Measurements from ENCODE around the gene RPL3.

The RPL3 gene

GRCh38 chr22:39355080-39355479, 35.7 kb upstream of the RPL3 start:
- Histone ChIP-seq H3K9ac (ENCODE audit: low read length) (no peak overlapping the region), H2AFZ (ENCODE audit: low read length) (no peak overlapping the region), H3K4me1 (ENCODE audit: insufficient read depth, low read length, severe bottlenecking) (no peaks in the 10 kb centered on the region), H3K36me3 (ENCODE audit: insufficient read depth, low read length) (no peaks in the 10 kb centered on the region), H3K4me2 (ENCODE audit: low read length) (no peak overlapping the region), H4K20me1 (ENCODE audit: insufficient read depth, low read length) (no peaks in the 10 kb centered on the region), H3K9me3 (ENCODE audit: low read length) (no peaks in the 10 kb centered on the region), H3K4me3 (ENCODE audit: low read depth, low read length, poor library complexity, severe bottlenecking) (no peak overlapping the region), H3K79me2 (ENCODE audit: insufficient read depth, low read length) (no peaks in the 10 kb centered on the region), H3F3A (ENCODE audit: insufficient read depth, low read length) (no peaks in the 10 kb centered on the region), H3K9me2 (ENCODE audit: low read depth, low read length) (no peaks in the 10 kb centered on the region), H3K27ac (ENCODE audit: low read depth, low read length, poor library complexity, severe bottlenecking) (no peak overlapping the region), H3K27me3 (ENCODE audit: insufficient read depth, low read length) (peaks cover 13% of the 10 kb centered on the region; the same call in 1 of the 2 replicates)
- TF ChIP-seq, protein P1, sequence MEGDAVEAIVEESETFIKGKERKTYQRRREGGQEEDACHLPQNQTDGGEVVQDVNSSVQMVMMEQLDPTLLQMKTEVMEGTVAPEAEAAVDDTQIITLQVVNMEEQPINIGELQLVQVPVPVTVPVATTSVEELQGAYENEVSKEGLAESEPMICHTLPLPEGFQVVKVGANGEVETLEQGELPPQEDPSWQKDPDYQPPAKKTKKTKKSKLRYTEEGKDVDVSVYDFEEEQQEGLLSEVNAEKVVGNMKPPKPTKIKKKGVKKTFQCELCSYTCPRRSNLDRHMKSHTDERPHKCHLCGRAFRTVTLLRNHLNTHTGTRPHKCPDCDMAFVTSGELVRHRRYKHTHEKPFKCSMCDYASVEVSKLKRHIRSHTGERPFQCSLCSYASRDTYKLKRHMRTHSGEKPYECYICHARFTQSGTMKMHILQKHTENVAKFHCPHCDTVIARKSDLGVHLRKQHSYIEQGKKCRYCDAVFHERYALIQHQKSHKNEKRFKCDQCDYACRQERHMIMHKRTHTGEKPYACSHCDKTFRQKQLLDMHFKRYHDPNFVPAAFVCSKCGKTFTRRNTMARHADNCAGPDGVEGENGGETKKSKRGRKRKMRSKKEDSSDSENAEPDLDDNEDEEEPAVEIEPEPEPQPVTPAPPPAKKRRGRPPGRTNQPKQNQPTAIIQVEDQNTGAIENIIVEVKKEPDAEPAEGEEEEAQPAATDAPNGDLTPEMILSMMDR (IDR thresholded peaks at IDR 0.05; ENCODE audit: low read length) = no peak
- no peak for TF ChIP-seq EZH2 (IDR thresholded peaks at IDR 0.05; ENCODE audit: borderline replicate concordance, low read length)

DNA sequence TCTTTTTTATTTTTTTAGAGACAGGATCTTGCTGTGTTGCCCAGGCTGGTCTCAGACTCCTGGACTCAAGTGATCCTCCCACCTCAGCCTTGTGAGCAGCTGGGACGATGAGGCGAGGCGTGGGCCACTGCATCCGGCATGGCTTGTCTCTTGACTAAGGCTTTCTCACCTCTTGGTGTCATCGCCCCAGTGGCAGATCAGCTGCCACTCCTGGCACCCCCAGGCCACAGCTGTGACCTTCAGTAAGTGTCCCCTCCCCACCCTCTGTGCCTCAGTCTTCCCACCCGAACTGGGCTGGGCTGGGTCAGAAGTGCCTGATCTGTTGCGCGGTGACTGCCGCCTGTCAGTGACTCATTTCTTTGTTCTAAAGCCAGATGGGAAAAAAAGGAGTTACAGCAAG, 33.9 kb upstream of the RPL3 start:
- Histone ChIP-seq H3K4me1 (ENCODE audit: insufficient read depth, low read length, severe bottlenecking) (peaks cover 9% of the 10 kb centered on the region), H3K79me2 (ENCODE audit: insufficient read depth, low read length) (no peaks in the 10 kb centered on the region), H3K4me3 (ENCODE audit: low read depth, low read length, poor library complexity, severe bottlenecking) (no peak overlapping the region), H3K9ac (ENCODE audit: low read length) (no peak overlapping the region), H2AFZ (ENCODE audit: low read length) (no peak overlapping the region), H3K4me2 (ENCODE audit: low read length) (no peak overlapping the region), H3F3A (ENCODE audit: insufficient read depth, low read length) (no peaks in the 10 kb centered on the region), H3K36me3 (ENCODE audit: insufficient read depth, low read length) (no peaks in the 10 kb centered on the region), H3K27ac (ENCODE audit: low read depth, low read length, poor library complexity, severe bottlenecking) (no peak overlapping the region), H3K9me2 (ENCODE audit: low read depth, low read length) (no peaks in the 10 kb centered on the region), H3K9me3 (ENCODE audit: low read length) (no peaks in the 10 kb centered on the region), H3K27me3 (ENCODE audit: insufficient read depth, low read length) (peaks cover 10% of the 10 kb centered on the region; the same call in 1 of the 2 replicates), H4K20me1 (ENCODE audit: insufficient read depth, low read length) (no peaks in the 10 kb centered on the region)
- no peak for TF ChIP-seq EZH2 (IDR thresholded peaks at IDR 0.05; ENCODE audit: borderline replicate concordance, low read length)
- TF ChIP-seq, protein P1 (IDR thresholded peaks at IDR 0.05; ENCODE audit: low read length) = no peak

GRCh38 chr22:39352306-39352891, 33.0 kb upstream of the RPL3 start:
- no peak overlapping the region for H3K4me3 ChIP-seq (ENCODE audit: low read depth, low read length, poor library complexity, severe bottlenecking)
- no peaks in the 10 kb centered on the region for H3K9me3 ChIP-seq (ENCODE audit: low read length)
- H3K4me2 ChIP-seq (ENCODE audit: low read length) = no peak overlapping the region
- no peaks in the 10 kb centered on the region for H4K20me1 ChIP-seq (ENCODE audit: insufficient read depth, low read length)
- no peak overlapping the region for H3K27ac ChIP-seq (ENCODE audit: low read depth, low read length, poor library complexity, severe bottlenecking)
- H3K9ac ChIP-seq (ENCODE audit: low read length) = no peak overlapping the region
- H3K27me3 ChIP-seq (ENCODE audit: insufficient read depth, low read length) = peaks cover 10% of the 10 kb centered on the region; the same call in 1 of the 2 replicates
- H3K9me2 ChIP-seq (ENCODE audit: low read depth, low read length) = no peaks in the 10 kb centered on the region
- H2AFZ ChIP-seq (ENCODE audit: low read length) = no peak overlapping the region
- no peaks in the 10 kb centered on the region for H3K36me3 ChIP-seq (ENCODE audit: insufficient read depth, low read length)
- TF ChIP-seq, protein P1 (IDR thresholded peaks at IDR 0.05; ENCODE audit: low read length) = no peak
- no peak for TF ChIP-seq EZH2 (IDR thresholded peaks at IDR 0.05; ENCODE audit: borderline replicate concordance, low read length)
- peaks cover 9% of the 10 kb centered on the region for H3K4me1 ChIP-seq (ENCODE audit: insufficient read depth, low read length, severe bottlenecking)
- no peaks in the 10 kb centered on the region for H3K79me2 ChIP-seq (ENCODE audit: insufficient read depth, low read length)
- no peaks in the 10 kb centered on the region for H3F3A ChIP-seq (ENCODE audit: insufficient read depth, low read length)

Data from OCI-LY1 (cell line).